NCI-H1417 treated with DMSO at 0.1 percent for 48 hours (cell line): ENCODE measurements around the gene KBTBD4.
"Not testable (repeated sequence)": the region's sequence is repeated elsewhere in the genome, so short reads cannot be mapped to it uniquely, and the experiment has no call there.

ENCODE experiments used
- DNase-seq: peaks from one replicate; lab custom pipeline; 2025; lab: John Stamatoyannopoulos, UW

KBTBD4 gene

DNA sequence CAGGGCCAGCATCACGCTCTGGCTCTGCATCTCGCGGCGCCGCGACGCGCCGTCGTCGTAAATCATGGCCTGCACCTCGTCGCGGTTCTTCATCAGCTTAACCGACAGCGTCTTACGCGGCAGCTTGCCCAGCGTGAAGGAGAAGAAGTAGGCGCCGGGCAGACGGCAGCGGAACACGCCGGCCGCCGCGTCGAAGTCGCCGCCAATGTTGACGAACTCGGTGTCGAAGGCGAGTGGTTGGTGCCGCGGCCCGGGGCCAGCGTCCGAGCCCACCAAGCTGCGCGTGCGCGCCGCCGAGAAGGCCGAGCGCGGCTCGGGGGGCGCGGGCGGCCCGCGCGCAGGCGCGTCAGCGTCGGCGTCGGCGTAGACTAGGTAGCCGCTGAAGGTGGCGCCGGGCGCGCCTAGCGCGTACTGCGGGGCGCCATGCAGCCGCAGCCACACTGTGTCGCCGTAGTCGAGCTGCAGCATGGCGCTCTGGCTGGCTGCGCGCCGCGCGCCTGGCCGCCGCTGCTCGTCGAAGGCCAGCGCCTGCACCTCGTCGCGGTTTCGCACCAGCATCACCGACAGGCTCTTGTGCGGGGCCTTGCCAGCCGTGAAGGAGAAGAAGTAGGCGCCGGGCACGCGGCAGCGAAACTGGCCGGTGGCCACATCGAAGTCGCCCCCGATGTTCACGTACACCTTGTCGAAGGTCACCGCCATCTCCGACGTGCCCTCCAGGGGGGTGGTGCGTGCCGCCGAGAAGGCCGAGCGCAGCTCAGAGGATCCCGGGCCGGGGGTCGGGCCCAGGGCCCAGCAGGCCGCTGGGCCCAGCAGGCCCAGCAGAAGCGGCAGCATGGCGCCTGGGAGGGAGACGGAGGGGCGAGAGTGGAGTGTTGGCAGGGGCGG is 11.4 kb upstream of the KBTBD4 start:
- no peak for DNase-seq

- no peak for DNase-seq
These were observed 10.8 kb upstream of the KBTBD4 start for GRCh38 chr11:47589584-47589976.

DNA sequence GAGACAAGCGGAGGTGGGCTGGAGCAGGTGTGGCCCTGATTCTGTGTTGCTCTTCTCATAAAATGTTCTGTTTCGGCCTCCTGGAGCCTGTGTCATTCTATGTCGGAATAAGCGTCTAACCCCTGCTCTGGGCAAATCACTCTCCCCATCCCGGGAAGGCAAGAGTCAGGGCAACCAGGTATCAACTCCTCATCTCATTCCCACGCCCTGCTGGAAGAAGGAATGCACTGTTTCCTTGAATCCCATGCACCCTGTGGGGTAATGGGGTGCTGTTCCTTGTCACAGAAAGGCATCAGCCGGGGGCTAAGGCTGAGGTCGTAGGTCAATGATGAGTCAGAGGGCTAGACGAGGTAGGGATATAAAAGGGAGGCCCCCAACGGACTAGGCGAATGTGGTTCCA is 10.3 kb upstream of the KBTBD4 start:
- no peak for DNase-seq

DNA sequence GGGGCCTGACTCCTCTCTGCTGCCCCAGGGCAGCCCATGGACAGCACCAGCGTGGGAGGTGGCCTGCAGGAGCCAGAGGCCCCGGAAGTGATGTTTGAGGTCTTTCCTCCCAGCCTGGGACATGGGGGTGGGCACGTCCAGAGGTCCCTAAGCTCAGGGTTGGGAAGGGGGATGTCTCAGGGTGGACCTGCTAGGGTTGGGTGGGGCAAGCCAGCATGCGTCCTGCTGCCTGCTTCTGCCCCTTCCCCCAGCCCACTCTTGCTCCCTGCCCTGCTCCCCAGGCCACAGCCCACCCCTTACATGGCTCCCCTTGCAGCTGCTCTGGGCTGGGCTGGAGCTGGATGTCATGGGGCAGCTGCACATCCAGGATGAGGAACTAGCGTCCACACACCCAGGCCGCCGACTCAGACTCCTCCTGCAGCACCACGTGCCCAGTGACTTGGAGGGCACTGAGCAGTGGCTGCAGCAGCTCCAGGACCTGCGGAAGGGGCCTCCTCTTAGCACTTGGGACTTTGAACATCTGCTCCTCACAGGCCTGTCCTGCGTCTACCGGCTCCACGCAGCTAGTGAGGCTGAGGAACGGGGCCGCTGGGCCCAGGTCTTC is 9.1 kb upstream of the KBTBD4 start:
- no peak for DNase-seq

DNA sequence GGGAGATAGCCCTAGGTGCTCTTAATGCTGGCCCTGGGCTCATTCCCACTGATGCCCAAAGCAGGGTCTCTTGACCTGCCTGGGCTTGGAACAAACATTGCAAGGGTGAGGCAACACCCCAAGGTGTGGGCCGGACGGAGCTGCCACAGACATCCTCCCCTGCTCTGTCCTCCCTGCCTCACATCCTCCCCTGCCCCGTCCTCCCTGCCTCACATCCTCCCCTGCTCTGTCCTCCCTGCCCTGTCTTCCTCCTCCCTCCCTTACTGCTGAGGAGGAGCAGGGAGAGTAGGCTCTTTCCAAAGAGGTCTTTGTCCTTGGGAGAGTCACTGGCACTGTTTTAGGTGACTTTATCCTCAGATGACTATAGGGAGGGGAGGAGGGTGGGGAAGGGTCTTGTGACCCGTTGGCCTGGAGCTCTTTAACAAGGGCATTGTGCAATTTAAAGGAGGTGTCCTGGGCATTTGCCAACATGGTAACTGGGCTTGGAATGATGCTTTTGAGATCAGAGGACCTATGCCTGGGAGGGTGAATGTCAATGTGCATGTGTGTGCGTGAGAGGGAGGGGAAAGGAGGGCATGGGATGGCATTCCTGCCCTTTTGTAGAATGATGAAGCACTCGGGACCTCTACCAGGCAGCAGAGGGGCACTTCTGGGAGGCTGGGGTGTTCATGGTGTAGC is 8.4 kb upstream of the KBTBD4 start:
- no peak for DNase-seq

DNA sequence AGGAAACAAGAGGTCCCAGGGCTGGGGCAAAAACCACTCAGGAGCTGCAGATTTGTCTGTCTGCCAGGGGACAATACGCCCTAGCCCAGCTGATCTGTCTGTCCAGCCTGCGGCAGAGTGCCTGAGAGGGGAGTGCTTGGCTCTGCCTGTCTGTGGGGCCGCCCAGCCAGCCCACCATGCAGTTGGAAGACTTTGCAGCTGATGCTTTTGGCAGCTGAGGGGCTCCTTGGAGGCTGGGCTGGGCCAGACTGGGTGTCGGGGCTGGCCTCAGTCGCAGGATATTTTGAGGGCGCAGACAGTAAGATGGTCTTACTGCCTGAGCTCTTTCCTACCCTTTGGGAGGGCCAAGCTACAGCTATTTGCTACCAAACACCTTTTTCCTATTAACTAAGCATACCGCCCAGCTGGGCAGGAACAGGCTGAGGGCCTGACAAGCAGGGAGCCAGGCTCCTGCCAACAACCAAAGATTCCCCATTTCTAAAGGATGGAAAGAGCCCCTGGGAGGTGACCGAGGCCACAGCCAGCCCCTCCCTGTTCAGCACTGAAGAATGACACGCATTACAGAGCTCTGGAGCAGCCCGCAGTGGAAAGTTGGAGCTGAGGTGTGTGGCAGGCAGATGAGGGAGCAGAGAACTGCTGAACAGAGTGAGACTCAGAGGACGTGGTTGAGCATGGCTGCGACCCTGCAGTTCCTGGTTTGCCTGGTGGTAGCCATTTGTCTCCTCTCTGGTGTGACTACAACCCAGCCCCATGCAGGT is 7.5 kb upstream of the KBTBD4 start, which contains the start of gene FAM180B:
FAM180B (plus strand) TSS at position 581 of the 758 bp plus-strand sequence; CDS start at position 672, 91 bp downstream.
- DNase-seq: no peak

DNA sequence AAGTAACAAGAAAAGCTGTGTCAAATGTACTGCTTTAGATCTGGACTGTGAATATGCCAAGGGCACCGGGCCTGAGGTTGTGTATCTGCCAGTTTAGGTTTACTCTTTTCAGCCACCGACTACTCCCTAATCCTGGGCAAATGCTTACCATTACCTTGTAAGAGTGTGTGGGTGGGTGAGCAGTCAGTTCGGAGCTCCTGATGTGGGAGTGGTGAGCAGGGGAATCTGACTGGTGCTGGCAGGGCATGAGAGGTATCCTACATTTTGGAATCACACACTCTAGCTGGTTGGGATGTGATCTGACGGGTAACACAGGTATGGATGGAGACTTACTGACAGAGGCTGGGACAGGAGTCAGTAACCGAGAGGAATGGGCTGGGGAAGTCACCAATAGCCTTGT is 5.1 kb upstream of the KBTBD4 start:
- DNase-seq: no peak

- no peak for DNase-seq
These were observed 1.2 kb downstream of the KBTBD4 start for GRCh38 chr11:47577460-47578041.

DNA sequence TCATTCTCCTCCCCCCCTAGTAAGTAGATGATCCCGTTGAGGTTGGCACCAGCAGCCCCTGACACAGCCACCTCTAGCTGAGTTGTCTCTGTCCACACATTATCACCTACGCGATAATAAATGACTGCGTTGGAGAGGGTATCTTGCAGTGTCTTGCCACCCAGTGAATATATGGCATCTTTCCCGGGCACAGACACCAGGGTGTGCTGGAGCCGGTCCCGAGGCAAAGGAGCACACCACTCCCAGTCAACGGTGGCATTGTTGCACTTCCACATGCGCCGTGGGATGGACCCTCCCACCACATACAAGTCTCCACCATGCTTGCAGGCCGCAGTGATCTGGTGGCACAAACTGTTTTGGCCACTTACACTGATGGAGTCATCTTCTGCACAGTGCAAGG is 5.4 kb downstream of the KBTBD4 start:
- DNase-seq: no peak

- DNase-seq: no peak
These were observed 6.0 kb downstream of the KBTBD4 start for GRCh38 chr11:47572715-47573255.

GRCh38 chr11:47571895-47572294 is 6.9 kb downstream of the KBTBD4 start:
- no peak for DNase-seq

GRCh38 chr11:47571357-47571729 is 7.4 kb downstream of the KBTBD4 start:
- DNase-seq: no peak

DNA sequence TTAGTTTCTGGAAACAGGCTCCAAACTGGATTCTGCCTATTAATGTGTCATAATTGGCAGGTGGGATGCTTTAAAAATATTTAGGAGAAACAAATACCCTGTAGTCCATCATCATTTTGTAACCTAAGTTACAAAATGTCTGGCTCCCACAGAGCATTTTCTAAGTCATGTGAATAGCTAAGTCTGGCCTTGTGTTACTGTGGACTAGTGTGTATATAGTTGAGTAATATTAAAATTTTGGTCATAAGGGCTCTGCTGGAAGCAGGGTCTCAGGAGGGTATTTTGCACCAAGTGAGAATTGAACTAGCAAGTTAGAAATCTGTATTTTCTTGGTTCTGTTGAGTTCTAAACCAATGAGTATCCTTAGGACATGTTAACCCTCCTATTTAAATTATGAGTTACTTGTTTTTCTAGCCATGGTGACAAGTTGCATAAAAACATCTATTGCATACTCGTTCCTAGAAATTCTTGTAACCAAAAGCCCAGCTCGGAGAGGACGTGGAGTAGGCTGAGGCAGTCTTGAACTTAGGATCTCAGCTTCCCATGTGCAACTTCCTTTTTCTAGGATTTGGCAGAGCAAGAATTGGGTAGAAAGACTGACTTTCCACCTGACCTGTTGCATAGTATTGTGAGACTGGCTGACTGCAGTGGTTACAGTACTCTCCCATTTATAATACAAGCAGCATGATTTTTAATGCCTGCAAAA is 8.0 kb downstream of the KBTBD4 start:
- DNase-seq: no peak

GRCh38 chr11:47569646-47570045 is 9.1 kb downstream of the KBTBD4 start:
- DNase-seq: no peak

DNA sequence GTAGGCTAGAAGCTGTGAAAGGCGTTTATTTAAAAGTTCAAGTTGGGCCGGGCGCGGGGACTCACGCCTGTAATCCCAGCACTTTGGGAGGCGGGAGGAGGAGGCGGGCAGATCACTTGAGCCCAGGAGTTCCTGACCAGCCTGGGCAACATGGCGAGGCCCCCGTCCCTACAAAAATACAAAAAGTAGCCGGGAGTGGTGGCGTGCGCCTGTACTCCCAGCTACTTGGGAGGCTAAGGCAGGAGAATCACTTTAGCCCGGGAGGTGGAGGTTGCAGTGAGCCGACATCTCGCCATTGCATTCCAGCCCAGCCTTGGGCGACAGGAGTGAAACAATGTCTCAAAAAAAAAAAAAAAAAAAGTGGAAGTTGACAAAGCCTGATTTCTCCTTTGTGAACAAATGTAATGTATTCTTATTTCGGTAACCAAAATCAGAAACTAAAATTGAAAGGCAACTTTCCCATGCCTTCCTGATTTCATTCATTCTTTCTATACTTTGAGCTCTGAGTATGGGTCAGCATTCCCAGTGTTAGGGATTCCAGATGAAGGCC is 12.5 kb downstream of the KBTBD4 start:
- no peak for DNase-seq

- DNase-seq: no peak
These were observed 13.2 kb downstream of the KBTBD4 start, which contains the start of gene PTPMT1 for GRCh38 chr11:47565340-47566148. Gene PTPMT1 (plus strand): TSS chr11:47565599. CDS start chr11:47565623, 24 bp downstream.

DNA sequence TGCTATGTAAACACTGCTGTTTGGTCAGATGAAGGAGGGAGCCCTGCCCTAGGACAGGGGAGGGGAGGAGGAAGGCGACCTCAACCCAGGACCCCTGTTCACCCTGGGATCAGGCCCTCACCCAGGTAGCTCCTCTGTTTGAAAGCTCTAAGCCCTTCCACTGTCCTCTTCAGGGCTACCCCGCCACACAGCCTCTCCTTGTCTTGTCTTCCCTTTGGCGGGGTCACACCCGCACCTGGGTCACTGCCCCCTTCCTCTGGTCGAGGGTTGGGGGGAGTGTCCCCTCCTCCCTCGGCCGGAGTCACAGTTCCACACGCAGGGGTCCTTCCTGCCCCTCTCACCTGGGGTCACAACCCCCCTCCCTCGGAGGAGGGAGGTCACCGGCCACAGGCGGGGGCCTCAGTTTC is 13.8 kb downstream of the KBTBD4 start:
- DNase-seq: no peak

DNA sequence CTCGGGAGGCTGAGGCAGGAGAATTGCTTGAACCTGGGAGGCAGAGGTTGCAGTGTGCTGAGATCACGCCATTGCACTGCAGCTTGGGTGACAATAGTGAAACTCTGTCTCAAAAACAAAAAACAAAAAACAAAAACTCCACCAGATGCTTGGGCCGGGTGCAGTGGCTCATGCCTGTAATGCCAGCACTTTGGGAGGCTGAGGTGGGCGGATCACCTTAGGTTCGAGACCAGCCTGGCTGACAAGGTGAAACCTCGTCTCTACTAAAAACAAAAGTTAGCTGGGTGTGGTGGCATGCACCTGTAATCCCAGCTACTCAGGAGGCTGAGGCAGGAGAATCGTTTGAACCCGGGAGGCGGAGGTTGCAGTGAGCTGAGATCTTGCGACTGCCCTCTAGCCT is 14.4 kb downstream of the KBTBD4 start:
- not testable (repeated sequence) for DNase-seq

- DNase-seq: not testable (repeated sequence)
These were observed 16.4 kb downstream of the KBTBD4 start for GRCh38 chr11:47562393-47562792.

DNA sequence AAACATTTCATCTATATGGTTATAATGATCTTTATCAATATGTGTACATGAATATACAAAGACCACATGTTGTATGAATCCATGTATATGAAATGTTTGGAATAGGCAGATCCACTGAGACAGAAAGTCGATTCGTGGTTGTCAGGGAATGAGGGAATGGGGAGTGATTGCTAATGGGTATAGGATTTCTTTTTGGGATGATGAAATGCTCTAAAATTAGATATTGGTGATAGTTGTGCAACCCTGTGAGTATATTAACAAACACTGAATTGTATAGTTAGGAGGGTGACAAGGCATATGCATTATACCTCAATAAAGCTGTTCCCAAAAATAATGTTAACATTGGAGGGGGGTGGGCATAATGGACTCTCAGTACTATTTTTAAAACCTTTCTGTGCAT is 18.3 kb downstream of the KBTBD4 start:
- no peak for DNase-seq
